Measurements from ENCODE around the gene TPR.

The TPR gene

DNA sequence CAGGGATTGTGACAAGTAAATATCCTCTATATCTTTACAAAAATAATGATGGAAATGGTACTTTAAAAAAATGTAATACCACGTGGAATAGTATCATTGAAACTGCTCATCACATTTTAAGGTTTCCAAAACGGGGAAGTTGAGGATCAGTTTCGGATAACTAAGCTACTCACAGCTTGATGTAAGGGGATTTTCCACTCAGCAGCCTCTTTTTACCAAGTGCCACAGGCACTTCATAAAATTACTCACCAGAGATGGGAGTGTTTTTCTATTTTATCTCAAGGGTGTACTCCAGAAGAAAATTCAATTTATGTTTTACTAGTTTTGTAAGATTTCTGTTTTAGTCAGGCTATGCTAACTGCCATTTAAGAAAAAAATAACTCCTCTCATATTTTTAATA is 91.7 kb downstream of the TPR start:
- no peak for DNase-seq

DNA sequence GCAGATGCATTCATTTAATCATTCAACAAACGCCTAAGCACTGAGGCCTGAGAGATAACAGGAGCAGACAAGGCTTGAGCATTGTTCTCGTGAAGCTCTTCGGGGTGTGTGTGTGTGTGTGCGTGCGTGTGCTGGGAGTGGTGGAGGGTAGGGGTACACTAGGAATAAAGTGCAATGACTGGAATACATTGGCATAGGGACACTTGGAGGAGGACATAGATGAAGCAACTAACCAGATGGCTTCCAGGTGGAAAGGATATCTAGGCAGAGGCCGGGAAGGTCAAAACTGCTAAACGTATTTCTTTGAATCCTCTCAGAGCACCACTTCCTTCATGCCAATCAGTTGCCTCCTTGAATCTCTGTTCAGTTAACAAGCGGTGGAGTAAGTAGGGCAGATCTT is 92.6 kb downstream of the TPR start:
- DNase-seq: no peak

DNA sequence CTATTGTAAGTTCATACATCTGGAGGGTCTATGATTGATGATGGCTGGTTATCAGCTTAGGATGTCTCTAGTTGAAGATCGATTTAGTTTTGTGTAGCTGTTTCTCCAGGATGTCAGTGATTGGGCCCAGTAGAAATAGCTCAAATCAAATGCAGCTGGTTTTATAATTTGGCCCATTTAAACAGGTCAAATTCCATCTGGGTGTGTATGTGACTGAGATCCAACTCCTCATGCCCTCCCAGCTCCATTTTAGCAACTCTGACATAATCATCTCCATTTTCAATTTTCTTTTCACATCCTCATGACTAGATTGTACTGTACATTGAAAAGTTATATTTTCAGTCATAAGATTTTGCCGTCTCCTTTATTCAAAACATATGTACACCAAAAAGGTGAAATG is 99.2 kb downstream of the TPR start:
- DNase-seq: no peak

DNA sequence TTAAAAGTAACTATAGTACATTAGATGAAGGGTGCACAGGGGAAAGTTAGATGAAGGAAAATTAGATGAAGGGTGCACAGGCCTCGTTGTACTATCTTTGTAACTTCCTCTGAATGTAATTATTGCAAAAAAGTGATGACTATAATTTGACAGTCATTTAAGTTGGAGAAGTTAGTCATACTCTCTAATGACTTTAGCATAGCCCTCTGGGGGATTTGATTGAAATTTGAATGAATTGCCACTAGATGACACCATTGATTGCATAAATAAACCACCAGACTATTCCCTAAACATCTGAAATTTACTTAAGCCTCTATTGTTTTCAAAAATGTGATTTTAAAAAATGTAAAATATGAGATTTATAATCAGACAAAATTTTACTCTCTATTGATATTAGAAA is 102.6 kb downstream of the TPR start:
- DNase-seq: no peak

DNA sequence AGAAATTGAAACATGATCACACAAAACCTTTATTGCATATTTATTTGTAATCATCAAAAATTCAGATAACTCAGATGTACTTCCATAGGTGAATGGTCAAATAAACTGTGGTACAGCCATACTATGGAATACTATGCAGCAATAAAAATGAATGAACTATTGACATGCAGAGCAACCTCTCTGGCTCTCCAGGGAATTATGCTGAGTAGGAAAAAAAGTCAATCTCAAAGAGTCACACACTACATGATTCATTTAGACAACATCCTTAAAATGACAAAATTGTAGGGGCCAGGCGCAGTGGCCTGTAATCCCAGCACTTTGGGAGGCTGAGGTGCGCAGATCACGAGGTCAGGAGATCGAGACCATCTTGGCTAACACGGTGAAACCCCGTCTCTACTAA is 104.0 kb downstream of the TPR start:
- no peak for DNase-seq

All from SW 1271 (cell line).